GM12891 (cell line): Measurements from ENCODE around the gene NOCT.

Experiments used
- POLR2A ChIP-seq: IDR thresholded peaks from 2 replicates; pipeline ENCODE4 v1.6.1; 2011; ENCODE audit warnings: low read depth, low read length, control low read depth
- POLR2AphosphoS5 ChIP-seq: IDR thresholded peaks from 2 replicates; pipeline ENCODE4 v1.6.1; 2011; ENCODE audit warnings: low read depth, low read length, control low read depth
- SPI1 ChIP-seq: IDR thresholded peaks from 2 replicates; pipeline ENCODE4 v1.6.1; 2011; ENCODE audit warnings: low read depth, low read length, control low read depth
- TAF1 ChIP-seq: IDR thresholded peaks from 2 replicates; pipeline ENCODE4 v1.6.1; 2011; ENCODE audit warnings: low read depth, low read length, control low read depth

GRCh38 chr4:139007640-139008039 lies 7.9 kb upstream of the NOCT start:
- TF ChIP-seq POLR2A (no peak), POLR2AphosphoS5 (no peak), SPI1 (no peak), TAF1 (no peak)
